ENCODE measurements around the gene WTAP.
"Not testable (repeated sequence)": the region's sequence is repeated elsewhere in the genome, so short reads cannot be mapped to it uniquely, and the experiment has no call there.

WTAP gene

GRCh38 chr6:159710603-159711002 is 16.7 kb upstream of the WTAP start:
- 80% methylated on average over 2 of the region's 4 CpGs for WGBS (ENCODE audit: insufficient coverage)
- DNase-seq; H3K4me1 ChIP-seq (ENCODE audit: control extremely low read depth in 1 of 4, control insufficient read depth in 4 of 4, insufficient read depth in 4 of 4, low read length in 3 of 4); H3K27ac ChIP-seq (ENCODE audit: insufficient read depth in 1 of 2, low read depth in 1 of 2, low read length in 2 of 2, poor library complexity in 1 of 2, severe bottlenecking in 2 of 2); H3K27me3 ChIP-seq (replicated peaks in 2 of 5; ENCODE audit: control insufficient read depth in 4 of 5, insufficient read depth in 5 of 5, low read length in 4 of 5); H3K9me3 ChIP-seq (ENCODE audit: control extremely low read depth in 1 of 5, control insufficient read depth in 4 of 5, insufficient read depth in 2 of 5, low read depth in 1 of 5, low read length in 4 of 5); H3K36me3 ChIP-seq (ENCODE audit: control insufficient read depth in 4 of 4, insufficient read depth in 4 of 4, low read length in 3 of 4); H3K4me3 ChIP-seq (ENCODE audit: control insufficient read depth in 1 of 7, extremely low read depth in 1 of 7, insufficient read depth in 4 of 7, low read depth in 2 of 7, low read length in 6 of 7); POLR2A ChIA-PET: not testable (repeated sequence)
- CTCF ChIA-PET, result interaction anchor here (1.0 kb wide), 1 partner anchor 13 kb away, joined by 4 read pairs; no protein-coding TSS in a partner anchor

GRCh38 chr6:159712389-159712788 is 14.9 kb upstream of the WTAP start:
- CTCF ChIA-PET, result interaction anchor here (0.9 to 2.2 kb wide), 5 partner anchors 9 to 21 kb away, joined by 3 to 6 read pairs (median 4); no protein-coding TSS in a partner anchor
- H3K36me3 ChIP-seq (ENCODE audit: control insufficient read depth in 4 of 4, insufficient read depth in 4 of 4, low read length in 3 of 4); H3K27me3 ChIP-seq (replicated peaks in 2 of 5; ENCODE audit: control insufficient read depth in 4 of 5, insufficient read depth in 5 of 5, low read length in 4 of 5); H3K27ac ChIP-seq (ENCODE audit: insufficient read depth in 1 of 2, low read depth in 1 of 2, low read length in 2 of 2, poor library complexity in 1 of 2, severe bottlenecking in 2 of 2); DNase-seq; POLR2A ChIA-PET; H3K4me3 ChIP-seq (ENCODE audit: control insufficient read depth in 1 of 7, extremely low read depth in 1 of 7, insufficient read depth in 4 of 7, low read depth in 2 of 7, low read length in 6 of 7); H3K9me3 ChIP-seq (ENCODE audit: control extremely low read depth in 1 of 5, control insufficient read depth in 4 of 5, insufficient read depth in 2 of 5, low read depth in 1 of 5, low read length in 4 of 5): not testable (repeated sequence)
- WGBS (ENCODE audit: insufficient coverage), result 95% methylated on average over 3 of the region's 3 CpGs
- H3K4me1 ChIP-seq (ENCODE audit: control extremely low read depth in 1 of 4, control insufficient read depth in 4 of 4, insufficient read depth in 4 of 4, low read length in 3 of 4), result peaks cover 0 to 15% (median 8%) of the 10 kb centered on the region in 4 experiments

- H3K9me3 ChIP-seq (ENCODE audit: control extremely low read depth in 1 of 5, control insufficient read depth in 4 of 5, insufficient read depth in 2 of 5, low read depth in 1 of 5, low read length in 4 of 5), result no peaks in the 10 kb centered on the region
- H3K4me3 ChIP-seq (ENCODE audit: control insufficient read depth in 1 of 7, extremely low read depth in 1 of 7, insufficient read depth in 4 of 7, low read depth in 2 of 7, low read length in 6 of 7), result no peak overlapping the region
- DNase-seq, result no peak
- H3K36me3 ChIP-seq (ENCODE audit: control insufficient read depth in 4 of 4, insufficient read depth in 4 of 4, low read length in 3 of 4), result no peaks in the 10 kb centered on the region
- no peak overlapping the region for H3K27ac ChIP-seq (ENCODE audit: insufficient read depth in 1 of 2, low read depth in 1 of 2, low read length in 2 of 2, poor library complexity in 1 of 2, severe bottlenecking in 2 of 2)
- WGBS (ENCODE audit: insufficient coverage), result 96% methylated on average over 7 of the region's 7 CpGs
- no peaks in the 10 kb centered on the region for H3K27me3 ChIP-seq (replicated peaks in 2 of 5; ENCODE audit: control insufficient read depth in 4 of 5, insufficient read depth in 5 of 5, low read length in 4 of 5)
- H3K4me1 ChIP-seq (ENCODE audit: control extremely low read depth in 1 of 4, control insufficient read depth in 4 of 4, insufficient read depth in 4 of 4, low read length in 3 of 4), result peaks cover 0 to 16% (median 10%) of the 10 kb centered on the region in 4 experiments
- ChIA-PET CTCF (interaction anchor here (2.2 kb wide), 1 partner anchor 9 kb away, joined by 6 read pairs; no protein-coding TSS in a partner anchor), POLR2A (no interaction called here)
These were observed 13.3 kb upstream of the WTAP start for GRCh38 chr6:159713984-159714383.

GRCh38 chr6:159714404-159714803 is 12.9 kb upstream of the WTAP start:
- Histone ChIP-seq H3K4me3 (ENCODE audit: control insufficient read depth in 1 of 7, extremely low read depth in 1 of 7, insufficient read depth in 4 of 7, low read depth in 2 of 7, low read length in 6 of 7) (no peak overlapping the region), H3K4me1 (ENCODE audit: control extremely low read depth in 1 of 4, control insufficient read depth in 4 of 4, insufficient read depth in 4 of 4, low read length in 3 of 4) (peaks cover 0 to 16% (median 10%) of the 10 kb centered on the region in 4 experiments), H3K36me3 (ENCODE audit: control insufficient read depth in 4 of 4, insufficient read depth in 4 of 4, low read length in 3 of 4) (no peaks in the 10 kb centered on the region), H3K27me3 (replicated peaks in 2 of 5; ENCODE audit: control insufficient read depth in 4 of 5, insufficient read depth in 5 of 5, low read length in 4 of 5) (no peaks in the 10 kb centered on the region), H3K9me3 (ENCODE audit: control extremely low read depth in 1 of 5, control insufficient read depth in 4 of 5, insufficient read depth in 2 of 5, low read depth in 1 of 5, low read length in 4 of 5) (no peaks in the 10 kb centered on the region), H3K27ac (ENCODE audit: insufficient read depth in 1 of 2, low read depth in 1 of 2, low read length in 2 of 2, poor library complexity in 1 of 2, severe bottlenecking in 2 of 2) (no peak overlapping the region)
- ChIA-PET CTCF (interaction anchor here (2.2 kb wide), 1 partner anchor 9 kb away, joined by 6 read pairs; no protein-coding TSS in a partner anchor), POLR2A (no interaction called here)
- DNase-seq, result no peak
- WGBS (ENCODE audit: insufficient coverage), result 93% methylated on average over 3 of the region's 5 CpGs

- ChIA-PET CTCF (interaction anchor here (1.0 kb wide), 1 partner anchor 12 kb away, joined by 4 read pairs; no protein-coding TSS in a partner anchor), POLR2A (no interaction called here)
- Histone ChIP-seq H3K4me1 (ENCODE audit: control extremely low read depth in 1 of 4, control insufficient read depth in 4 of 4, insufficient read depth in 4 of 4, low read length in 3 of 4) (peaks cover 0 to 16% (median 10%) of the 10 kb centered on the region in 4 experiments), H3K36me3 (ENCODE audit: control insufficient read depth in 4 of 4, insufficient read depth in 4 of 4, low read length in 3 of 4) (no peaks in the 10 kb centered on the region), H3K9me3 (ENCODE audit: control extremely low read depth in 1 of 5, control insufficient read depth in 4 of 5, insufficient read depth in 2 of 5, low read depth in 1 of 5, low read length in 4 of 5) (no peaks in the 10 kb centered on the region), H3K27me3 (replicated peaks in 2 of 5; ENCODE audit: control insufficient read depth in 4 of 5, insufficient read depth in 5 of 5, low read length in 4 of 5) (no peaks in the 10 kb centered on the region), H3K27ac (ENCODE audit: insufficient read depth in 1 of 2, low read depth in 1 of 2, low read length in 2 of 2, poor library complexity in 1 of 2, severe bottlenecking in 2 of 2) (no peak overlapping the region), H3K4me3 (ENCODE audit: control insufficient read depth in 1 of 7, extremely low read depth in 1 of 7, insufficient read depth in 4 of 7, low read depth in 2 of 7, low read length in 6 of 7) (no peak overlapping the region)
- no peak for DNase-seq
- WGBS (ENCODE audit: insufficient coverage), result 45% methylated on average over 2 of the region's 3 CpGs
These were observed 12.1 kb upstream of the WTAP start for GRCh38 chr6:159715166-159715565.

- ChIA-PET POLR2A (no interaction called here), CTCF (interaction anchor here (0.6 to 1.8 kb wide), 3 partner anchors 12 to 26 kb away, joined by 4 read pairs; no protein-coding TSS in a partner anchor)
- H3K27ac ChIP-seq (ENCODE audit: insufficient read depth in 1 of 2, low read depth in 1 of 2, low read length in 2 of 2, poor library complexity in 1 of 2, severe bottlenecking in 2 of 2), result no peak overlapping the region
- no peaks in the 10 kb centered on the region for H3K36me3 ChIP-seq (ENCODE audit: control insufficient read depth in 4 of 4, insufficient read depth in 4 of 4, low read length in 3 of 4)
- no peak overlapping the region for H3K4me3 ChIP-seq (ENCODE audit: control insufficient read depth in 1 of 7, extremely low read depth in 1 of 7, insufficient read depth in 4 of 7, low read depth in 2 of 7, low read length in 6 of 7)
- no peaks in the 10 kb centered on the region for H3K9me3 ChIP-seq (ENCODE audit: control extremely low read depth in 1 of 5, control insufficient read depth in 4 of 5, insufficient read depth in 2 of 5, low read depth in 1 of 5, low read length in 4 of 5)
- DNase-seq, result no peak
- H3K4me1 ChIP-seq (ENCODE audit: control extremely low read depth in 1 of 4, control insufficient read depth in 4 of 4, insufficient read depth in 4 of 4, low read length in 3 of 4), result peaks cover 0 to 16% (median 10%) of the 10 kb centered on the region in 4 experiments
- no peaks in the 10 kb centered on the region for H3K27me3 ChIP-seq (replicated peaks in 2 of 5; ENCODE audit: control insufficient read depth in 4 of 5, insufficient read depth in 5 of 5, low read length in 4 of 5)
- WGBS (ENCODE audit: insufficient coverage), result 94% methylated on average over 3 of the region's 3 CpGs
These were observed 11.7 kb upstream of the WTAP start for GRCh38 chr6:159715605-159716004.

GRCh38 chr6:159716247-159717096 is 10.8 kb upstream of the WTAP start:
- 78% methylated on average over 4 of the region's 5 CpGs for WGBS (ENCODE audit: insufficient coverage)
- H3K4me1 ChIP-seq (ENCODE audit: control extremely low read depth in 1 of 4, control insufficient read depth in 4 of 4, insufficient read depth in 4 of 4, low read length in 3 of 4), result peaks cover 0 to 16% (median 10%) of the 10 kb centered on the region in 4 experiments
- ChIA-PET CTCF (interaction anchor here (0.6 to 1.8 kb wide), 6 partner anchors 15 to 136 kb away, joined by 3 to 4 read pairs (median 3); no protein-coding TSS in a partner anchor), POLR2A (no interaction called here)
- H3K27ac ChIP-seq (ENCODE audit: insufficient read depth in 1 of 2, low read depth in 1 of 2, low read length in 2 of 2, poor library complexity in 1 of 2, severe bottlenecking in 2 of 2), result no peak overlapping the region
- H3K27me3 ChIP-seq (replicated peaks in 2 of 5; ENCODE audit: control insufficient read depth in 4 of 5, insufficient read depth in 5 of 5, low read length in 4 of 5), result no peaks in the 10 kb centered on the region
- no peak overlapping the region for H3K4me3 ChIP-seq (ENCODE audit: control insufficient read depth in 1 of 7, extremely low read depth in 1 of 7, insufficient read depth in 4 of 7, low read depth in 2 of 7, low read length in 6 of 7)
- H3K36me3 ChIP-seq (ENCODE audit: control insufficient read depth in 4 of 4, insufficient read depth in 4 of 4, low read length in 3 of 4), result no peaks in the 10 kb centered on the region
- peak; percentile 35 to 76 (median 76) for DNase-seq
- no peaks in the 10 kb centered on the region for H3K9me3 ChIP-seq (ENCODE audit: control extremely low read depth in 1 of 5, control insufficient read depth in 4 of 5, insufficient read depth in 2 of 5, low read depth in 1 of 5, low read length in 4 of 5)

Measured in common myeloid progenitor, CD34-positive (primary cell).